Measurements from ENCODE around the gene IFI44L. TPM values are rescaled to one million over a fixed set of nuclear protein-coding genes. Genes with fewer than 3 reads are reported as not detected.

The IFI44L gene
- total RNA-seq, 4 donors from 2014 or later, result 1.8 to 5.5 (median 3.3) TPM; not detected in 1

GRCh38 chr1:78603206-78603605 is 17.0 kb upstream of the IFI44L start:
- no peak for TF ChIP-seq CTCF (IDR thresholded peaks at IDR 0.05)
- no peak for TF ChIP-seq EP300 (IDR thresholded peaks at IDR 0.05; ENCODE audit: low read depth)
- TF ChIP-seq POLR2AphosphoS5 (IDR thresholded peaks at IDR 0.05), result no peak
- no peak for TF ChIP-seq POLR2A (IDR thresholded peaks at IDR 0.05)
- Histone ChIP-seq H3K27me3 (no peaks in the 10 kb centered on the region), H3K36me3 (no peaks in the 10 kb centered on the region), H3K4me3 (no peak overlapping the region), H3K4me1 (no peaks in the 10 kb centered on the region), H3K9me3 (no peaks in the 10 kb centered on the region), H3K27ac (no peak overlapping the region)
- in situ Hi-C loops (cut with MboI; ENCODE audit: low pct_ligation_motif_present in 1 of 4, low pct_unique_long_range_greater_than_20kb in 1 of 4, low sequenced_read_pairs in 3 of 4) (loop anchor here in 2 of 4 donors (10.0 kb wide), 2 partner anchors 82 to 468 kb away; no protein-coding TSS in a partner anchor), intact Hi-C loops (cut with DNase I; ENCODE audit: low total_unique reads) (no loop called here)
- no peak for DNase-seq
- 75 to 92% methylated on average over 1 of the region's 1 CpG for WGBS, 2 donors (ENCODE audit: low coverage in 1 of 2)

GRCh38 chr1:78604643-78605042 is 15.6 kb upstream of the IFI44L start:
- Histone ChIP-seq H3K9me3 (no peaks in the 10 kb centered on the region), H3K4me3 (no peak overlapping the region), H3K4me1 (no peaks in the 10 kb centered on the region), H3K36me3 (no peaks in the 10 kb centered on the region), H3K27me3 (no peaks in the 10 kb centered on the region), H3K27ac (no peak overlapping the region)
- intact Hi-C loops (cut with DNase I; ENCODE audit: low total_unique reads) (no loop called here), in situ Hi-C loops (cut with MboI; ENCODE audit: low pct_ligation_motif_present in 1 of 4, low pct_unique_long_range_greater_than_20kb in 1 of 4, low sequenced_read_pairs in 3 of 4) (loop anchor here (5.0 to 10.0 kb wide), 4 partner anchors 80 to 472 kb away; no protein-coding TSS in a partner anchor)
- 30 to 74% methylated on average over 2 to 5 of the region's 5 CpGs for WGBS, 2 donors (ENCODE audit: low coverage in 1 of 2)
- TF ChIP-seq EP300 (IDR thresholded peaks at IDR 0.05; ENCODE audit: low read depth) (no peak), POLR2A (IDR thresholded peaks at IDR 0.05) (no peak), CTCF (IDR thresholded peaks at IDR 0.05) (no peak), POLR2AphosphoS5 (IDR thresholded peaks at IDR 0.05) (no peak)
- DNase-seq, result no peak

GRCh38 chr1:78606274-78606673 is 14.0 kb upstream of the IFI44L start:
- Histone ChIP-seq H3K9me3 (no peaks in the 10 kb centered on the region), H3K27ac (no peak overlapping the region), H3K4me3 (no peak overlapping the region), H3K36me3 (no peaks in the 10 kb centered on the region), H3K27me3 (no peaks in the 10 kb centered on the region), H3K4me1 (no peaks in the 10 kb centered on the region)
- TF ChIP-seq CTCF (IDR thresholded peaks at IDR 0.05) (no peak), EP300 (IDR thresholded peaks at IDR 0.05; ENCODE audit: low read depth) (no peak), POLR2AphosphoS5 (IDR thresholded peaks at IDR 0.05) (no peak), POLR2A (IDR thresholded peaks at IDR 0.05) (no peak)
- in situ Hi-C loops (cut with MboI; ENCODE audit: low pct_ligation_motif_present in 1 of 4, low pct_unique_long_range_greater_than_20kb in 1 of 4, low sequenced_read_pairs in 3 of 4) (loop anchor here (5.0 to 10.0 kb wide), 4 partner anchors 79 to 474 kb away; no protein-coding TSS in a partner anchor), intact Hi-C loops (cut with DNase I; ENCODE audit: low total_unique reads) (no loop called here)
- 72 to 93% methylated on average over 2 of the region's 2 CpGs for WGBS, 2 donors (ENCODE audit: low coverage in 1 of 2)
- no peak for DNase-seq

GRCh38 chr1:78607334-78607927 is 12.8 kb upstream of the IFI44L start:
- intact Hi-C loops (cut with DNase I; ENCODE audit: low total_unique reads), result no loop called here

More at GRCh38 chr1:78607334-78607927, 12.8 kb upstream of the IFI44L start:
- H3K27ac ChIP-seq, result no peak overlapping the region
- no peaks in the 10 kb centered on the region for H3K36me3 ChIP-seq
- TF ChIP-seq POLR2A (IDR thresholded peaks at IDR 0.05), result no peak
- TF ChIP-seq POLR2AphosphoS5 (IDR thresholded peaks at IDR 0.05), result no peak
- no peak for TF ChIP-seq EP300 (IDR thresholded peaks at IDR 0.05; ENCODE audit: low read depth)
- peak; percentile 52 to 66 (median 58) for TF ChIP-seq CTCF (IDR thresholded peaks at IDR 0.05)
- in situ Hi-C loops (cut with MboI; ENCODE audit: low pct_ligation_motif_present in 1 of 4, low pct_unique_long_range_greater_than_20kb in 1 of 4, low sequenced_read_pairs in 3 of 4), result loop anchor here (5.0 to 10.0 kb wide), 4 partner anchors 77 to 475 kb away; no protein-coding TSS in a partner anchor
- no peaks in the 10 kb centered on the region for H3K27me3 ChIP-seq
- no peaks in the 10 kb centered on the region for H3K9me3 ChIP-seq
- no peak overlapping the region for H3K4me3 ChIP-seq
- no peak for DNase-seq
- no peaks in the 10 kb centered on the region for H3K4me1 ChIP-seq
- 63 to 88% methylated on average over 1 to 5 of the region's 5 CpGs for WGBS, 2 donors (ENCODE audit: low coverage in 1 of 2)
